ENCODE results near the gene LAMA4.

GRCh38 chr6:112283621-112284020 lies 29.3 kb upstream of the LAMA4 start:
- TF ChIP-seq CTCF (IDR thresholded peaks at IDR 0.05) (no peak), POLR2A (IDR thresholded peaks at IDR 0.05) (no peak)

Data from uterus (tissue), 2 donors.